ENCODE data around the gene RNF26. TPM values are rescaled to one million over a fixed set of nuclear protein-coding genes. Genes with fewer than 3 reads are reported as not detected.

RNF26 gene
- total and polyA plus RNA-seq, 4 donors = 6.3 to 19.1 (median 11.1) TPM

DNA sequence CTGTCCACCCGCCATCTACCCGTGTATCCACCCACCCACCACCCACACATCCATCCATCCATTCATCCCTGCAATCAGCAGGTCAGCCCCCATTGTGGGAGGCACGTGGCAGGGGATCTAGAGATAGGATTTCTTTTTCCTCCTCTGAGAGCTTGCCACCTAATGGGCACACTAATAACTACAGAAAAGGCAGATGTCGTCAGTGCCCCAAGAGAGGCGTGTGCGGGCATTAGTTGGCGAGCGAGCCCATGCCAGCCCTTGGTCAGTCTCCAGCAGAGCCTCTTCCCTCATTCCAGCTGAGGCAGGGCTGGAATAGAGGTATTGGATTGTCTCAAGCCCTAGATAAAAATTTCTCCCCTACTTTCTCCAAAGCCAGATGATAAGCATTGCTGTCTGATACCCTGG is 37.5 kb downstream of the RNF26 start:
- Histone ChIP-seq H3K4me3 (ENCODE audit: low read depth in 1 of 3, low read length in 3 of 3) (no peak overlapping the region), H3K27ac (ENCODE audit: low read depth in 1 of 2, low read length in 2 of 2) (no peak overlapping the region), H3K4me1 (ENCODE audit: control insufficient read depth in 4 of 4, insufficient read depth in 4 of 4, low read length in 3 of 4) (peaks cover 20 to 82% (median 62%) of the 10 kb centered on the region in 4 donors), H3K9me3 (ENCODE audit: control insufficient read depth in 4 of 4, low read length in 3 of 4) (no peaks in the 10 kb centered on the region), H3K36me3 (ENCODE audit: control insufficient read depth in 4 of 4, insufficient read depth in 3 of 4, low read depth in 1 of 4, low read length in 3 of 4) (no peaks in the 10 kb centered on the region), H3K27me3 (ENCODE audit: control insufficient read depth in 4 of 4, insufficient read depth in 4 of 4, low read length in 3 of 4) (no peaks in the 10 kb centered on the region), H3K9ac (ENCODE audit: low read depth in 1 of 2, low read length in 2 of 2) (peak overlapping the region in 1 of 2 donors; percentile 7)
- TF ChIP-seq, protein P1, sequence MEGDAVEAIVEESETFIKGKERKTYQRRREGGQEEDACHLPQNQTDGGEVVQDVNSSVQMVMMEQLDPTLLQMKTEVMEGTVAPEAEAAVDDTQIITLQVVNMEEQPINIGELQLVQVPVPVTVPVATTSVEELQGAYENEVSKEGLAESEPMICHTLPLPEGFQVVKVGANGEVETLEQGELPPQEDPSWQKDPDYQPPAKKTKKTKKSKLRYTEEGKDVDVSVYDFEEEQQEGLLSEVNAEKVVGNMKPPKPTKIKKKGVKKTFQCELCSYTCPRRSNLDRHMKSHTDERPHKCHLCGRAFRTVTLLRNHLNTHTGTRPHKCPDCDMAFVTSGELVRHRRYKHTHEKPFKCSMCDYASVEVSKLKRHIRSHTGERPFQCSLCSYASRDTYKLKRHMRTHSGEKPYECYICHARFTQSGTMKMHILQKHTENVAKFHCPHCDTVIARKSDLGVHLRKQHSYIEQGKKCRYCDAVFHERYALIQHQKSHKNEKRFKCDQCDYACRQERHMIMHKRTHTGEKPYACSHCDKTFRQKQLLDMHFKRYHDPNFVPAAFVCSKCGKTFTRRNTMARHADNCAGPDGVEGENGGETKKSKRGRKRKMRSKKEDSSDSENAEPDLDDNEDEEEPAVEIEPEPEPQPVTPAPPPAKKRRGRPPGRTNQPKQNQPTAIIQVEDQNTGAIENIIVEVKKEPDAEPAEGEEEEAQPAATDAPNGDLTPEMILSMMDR (IDR thresholded peaks at IDR 0.05; ENCODE audit: low read depth, low read length, missing input control) = peak; percentile 29
- TF ChIP-seq RXRA (IDR thresholded peaks at IDR 0.05) (no peak), HNF4A (conservative IDR thresholded peaks at IDR 0.05) (no peak), TAF1 (conservative IDR thresholded peaks at IDR 0.05) (no peak), FOXA1 (IDR thresholded peaks at IDR 0.05) (no peak), RAD21 (IDR thresholded peaks at IDR 0.05) (peak; percentile 67 to 70)
- no peak for DNase-seq (ENCODE audit: low spot score)
- WGBS = 52% methylated on average over 8 of the region's 8 CpGs

- DNase-seq (ENCODE audit: low spot score) = no peak
- H3K27ac ChIP-seq (ENCODE audit: low read depth in 1 of 2, low read length in 2 of 2) = no peak overlapping the region
- no peak for TF ChIP-seq RAD21 (IDR thresholded peaks at IDR 0.05)
- no peak for TF ChIP-seq YY1 (IDR thresholded peaks at IDR 0.05)
- no peak for TF ChIP-seq GABPA (IDR thresholded peaks at IDR 0.05 in 1 of 2, conservative IDR thresholded peaks at IDR 0.05 in 1 of 2)
- TF ChIP-seq HNF4G (IDR thresholded peaks at IDR 0.05) = no peak
- TF ChIP-seq, protein P2, sequence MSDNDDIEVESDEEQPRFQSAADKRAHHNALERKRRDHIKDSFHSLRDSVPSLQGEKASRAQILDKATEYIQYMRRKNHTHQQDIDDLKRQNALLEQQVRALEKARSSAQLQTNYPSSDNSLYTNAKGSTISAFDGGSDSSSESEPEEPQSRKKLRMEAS (IDR thresholded peaks at IDR 0.05) = no peak
- no peak for TF ChIP-seq JUND (IDR thresholded peaks at IDR 0.05)
- TF ChIP-seq NR2F2 (IDR thresholded peaks at IDR 0.05) = no peak
- TF ChIP-seq REST (IDR thresholded peaks at IDR 0.05) = no peak
- no peak for TF ChIP-seq EGR1 (IDR thresholded peaks at IDR 0.05; ENCODE audit: low read depth in 2 of 2)
- no peak for TF ChIP-seq ATF3 (IDR thresholded peaks at IDR 0.05)
Measured at GRCh38 chr11:119372260-119373058, 38.1 kb downstream of the RNF26 start.

More at GRCh38 chr11:119372260-119373058, 38.1 kb downstream of the RNF26 start:
- H3K36me3 ChIP-seq (ENCODE audit: control insufficient read depth in 4 of 4, insufficient read depth in 3 of 4, low read depth in 1 of 4, low read length in 3 of 4) = no peaks in the 10 kb centered on the region
- H3K9ac ChIP-seq (ENCODE audit: low read depth in 1 of 2, low read length in 2 of 2) = no peak overlapping the region
- H3K9me3 ChIP-seq (ENCODE audit: control insufficient read depth in 4 of 4, low read length in 3 of 4) = no peaks in the 10 kb centered on the region
- WGBS = 83% methylated on average over 26 of the region's 26 CpGs
- H3K4me1 ChIP-seq (ENCODE audit: control insufficient read depth in 4 of 4, insufficient read depth in 4 of 4, low read length in 3 of 4) = peaks cover 20 to 75% (median 56%) of the 10 kb centered on the region in 4 donors
- no peaks in the 10 kb centered on the region for H3K27me3 ChIP-seq (ENCODE audit: control insufficient read depth in 4 of 4, insufficient read depth in 4 of 4, low read length in 3 of 4)
- H3K4me3 ChIP-seq (ENCODE audit: low read depth in 1 of 3, low read length in 3 of 3) = no peak overlapping the region

Data from liver (tissue), 9 donors.